ENCODE data around the gene NCAM1. TPM values are rescaled to one million over a fixed set of nuclear protein-coding genes. Genes with fewer than 3 reads are reported as not detected.

The NCAM1 gene
- total RNA-seq, 1 donor from 2014 or later: 0.23 TPM

- intact Hi-C loops (cut with micrococcal nuclease): no loop called here
Observed at GRCh38 chr11:113248702-113249490, 287.7 kb downstream of the NCAM1 start.

- intact Hi-C loops (cut with micrococcal nuclease): no loop called here
Observed at GRCh38 chr11:113249491-113249763, 288.2 kb downstream of the NCAM1 start.

GRCh38 chr11:113249786-113250185 lies 288.6 kb downstream of the NCAM1 start:
- intact Hi-C loops (cut with micrococcal nuclease): no loop called here

GRCh38 chr11:113251281-113251680 lies 290.1 kb downstream of the NCAM1 start:
- intact Hi-C loops (cut with micrococcal nuclease): no loop called here

- intact Hi-C loops (cut with micrococcal nuclease): no loop called here
Observed at GRCh38 chr11:113253406-113253805, 292.2 kb downstream of the NCAM1 start.

- intact Hi-C loops (cut with micrococcal nuclease): no loop called here
Observed at GRCh38 chr11:113255096-113255495, 293.9 kb downstream of the NCAM1 start.

GRCh38 chr11:113255741-113256140 lies 294.5 kb downstream of the NCAM1 start:
- intact Hi-C loops (cut with micrococcal nuclease): no loop called here

GRCh38 chr11:113256431-113257202 lies 295.4 kb downstream of the NCAM1 start:
- intact Hi-C loops (cut with micrococcal nuclease): no loop called here

GRCh38 chr11:113260096-113260425 lies 298.8 kb downstream of the NCAM1 start:
- intact Hi-C loops (cut with micrococcal nuclease): no loop called here

GRCh38 chr11:113260541-113260940 lies 299.3 kb downstream of the NCAM1 start:
- intact Hi-C loops (cut with micrococcal nuclease): no loop called here

- intact Hi-C loops (cut with micrococcal nuclease): no loop called here
Observed at GRCh38 chr11:113261709-113262475, 300.7 kb downstream of the NCAM1 start.

- intact Hi-C loops (cut with micrococcal nuclease): no loop called here
Observed at GRCh38 chr11:113262594-113262993, 301.4 kb downstream of the NCAM1 start.

GRCh38 chr11:113263458-113264259 lies 302.4 kb downstream of the NCAM1 start:
- intact Hi-C loops (cut with micrococcal nuclease): no loop called here

GRCh38 chr11:113265362-113265761 lies 304.1 kb downstream of the NCAM1 start:
- intact Hi-C loops (cut with micrococcal nuclease): no loop called here

- intact Hi-C loops (cut with micrococcal nuclease): no loop called here
Observed at GRCh38 chr11:113267493-113267892, 306.3 kb downstream of the NCAM1 start.

- intact Hi-C loops (cut with micrococcal nuclease): no loop called here
Observed at GRCh38 chr11:113269096-113269495, 307.9 kb downstream of the NCAM1 start.

- intact Hi-C loops (cut with micrococcal nuclease): no loop called here
Observed at GRCh38 chr11:113269636-113270035, 308.4 kb downstream of the NCAM1 start.

- intact Hi-C loops (cut with micrococcal nuclease): no loop called here
Observed at GRCh38 chr11:113270080-113270479, 308.9 kb downstream of the NCAM1 start.

GRCh38 chr11:113271551-113272245 lies 310.5 kb downstream of the NCAM1 start:
- intact Hi-C loops (cut with micrococcal nuclease): no loop called here

GRCh38 chr11:113272281-113272680 lies 311.1 kb downstream of the NCAM1 start:
- intact Hi-C loops (cut with micrococcal nuclease): no loop called here

All from T-helper 2 cell treated with Interferon-gamma antibody and Interleukin-4, amounts not matched to agents 100 ng/mL and 5 ng/mL, for 36 hours (primary cell).